Naive thymus-derived CD4-positive, alpha-beta T cell (primary cell): ENCODE measurements around the gene HMOX2. TPM values are rescaled to one million over a fixed set of nuclear protein-coding genes. Genes with fewer than 3 reads are reported as not detected.

ENCODE experiments used
- ATAC-seq: fragments of 150-1000 bp; cut with Tn5 transposase; 2 replicates; pipeline ENCODE4 v1.10.0; 2021; ENCODE audit warnings: mild to moderate bottlenecking, moderate library complexity
- CTCF ChIA-PET: fragments of 350-600 bp; sonication (Branson Sonifier 250); formaldehyde crosslinking; loops from one replicate; lab custom pipeline; 2021; ENCODE audit warnings: antibody characterized with exemption; lab: Charles Lee
- POLR2A ChIA-PET: fragments of 350-600 bp; sonication (Branson Sonifier 250); formaldehyde crosslinking; loops from one replicate; lab custom pipeline; 2021; ENCODE audit warnings: antibody characterized with exemption, inconsistent platforms; lab: Charles Lee
- DNase-seq, 9 donors: peaks; one replicate each; pipeline versions ENCODE4 v3.0.0 to v3.0.0-alpha.2; 2020 to 2022; ENCODE audit warnings: mixed read lengths in 1 of 9
- H3K27ac ChIP-seq: one replicate; pipeline ENCODE4 v1.7.0; 2013; ENCODE audit warnings: mild to moderate bottlenecking, low read depth, low read length, moderate library complexity
- H3K27me3 ChIP-seq, 2 donors: one replicate each; pipeline ENCODE4 v1.7.0; 2013; ENCODE audit warnings: low read length in 2 of 2, mild to moderate bottlenecking in 2 of 2, moderate library complexity in 2 of 2; ENCODE audit not compliant: control insufficient read depth in 2 of 2, insufficient read depth in 2 of 2
- H3K36me3 ChIP-seq, 3 experiments: 1 replicate in 2 of 3; 2 replicates in 1 of 3; pipeline ENCODE4 v1.7.0; 2013; ENCODE audit warnings: low read length in 3 of 3, mild to moderate bottlenecking in 3 of 3, moderate library complexity in 1 of 3; ENCODE audit not compliant: insufficient read depth in 3 of 3, control insufficient read depth in 2 of 3
- H3K4me1 ChIP-seq, 2 donors: one replicate each; pipeline ENCODE4 v1.7.0; 2013; ENCODE audit warnings: low read length in 2 of 2, mild to moderate bottlenecking in 2 of 2, moderate library complexity in 1 of 2; ENCODE audit not compliant: control insufficient read depth in 2 of 2, insufficient read depth in 2 of 2
- H3K4me3 ChIP-seq: 2 replicates; pipeline ENCODE4 v1.7.0; 2013; ENCODE audit warnings: mild to moderate bottlenecking, low read length
- H3K9me3 ChIP-seq, 3 experiments: 1 replicate in 2 of 3; 2 replicates in 1 of 3; pipeline ENCODE4 v1.7.0; 2013; ENCODE audit warnings: low read length in 3 of 3; ENCODE audit not compliant: control insufficient read depth in 2 of 3
- H3K27ac Mint-ChIP-seq, 9 donors: one replicate each; pipeline ENCODE4 v1.8.0; 2020 to 2022; ENCODE audit warnings: mixed read lengths in 9 of 9, mild to moderate bottlenecking in 8 of 9, moderate library complexity in 5 of 9, inconsistent platforms in 2 of 9
- H3K27me3 Mint-ChIP-seq, 5 donors: one replicate each; pipeline ENCODE4 v1.8.0; 2021 to 2022; ENCODE audit warnings: mixed read lengths in 5 of 5, mild to moderate bottlenecking in 1 of 5
- H3K36me3 Mint-ChIP-seq, 5 donors: one replicate each; pipeline ENCODE4 v1.8.0; 2020 to 2022; ENCODE audit warnings: mixed read lengths in 5 of 5, mild to moderate bottlenecking in 3 of 5, inconsistent platforms in 1 of 5
- H3K4me1 Mint-ChIP-seq, 7 donors: one replicate each; pipeline ENCODE4 v1.8.0; 2020 to 2022; ENCODE audit warnings: mixed read lengths in 7 of 7, mild to moderate bottlenecking in 3 of 7, inconsistent platforms in 1 of 7
- H3K4me3 Mint-ChIP-seq, 10 donors: one replicate each; pipeline ENCODE4 v1.8.0; 2020 to 2022; ENCODE audit warnings: mild to moderate bottlenecking in 10 of 10, mixed read lengths in 10 of 10, moderate library complexity in 6 of 10, inconsistent platforms in 2 of 10
- H3K9me3 Mint-ChIP-seq, 11 donors: one replicate each; pipeline ENCODE4 v1.8.0; 2020 to 2022; ENCODE audit warnings: mixed read lengths in 11 of 11, mild to moderate bottlenecking in 4 of 11, inconsistent platforms in 1 of 11, moderate library complexity in 1 of 11
- intact Hi-C, 2 donors: fragments of 100-400 bp; cut with micrococcal nuclease; formaldehyde crosslinking; loops; one replicate each; pipeline ENCODE4 v1.15.1; 2023
- polyA plus RNA-seq, 2 donors: library from polyadenylated mRNA; unstranded; fragments of 300-500 nt; fragmentation: Illumina TruSeq; gene quantifications; one replicate each; pipeline ENCODE4 v1.2.3, GENCODE V29; 2021
- total RNA-seq, 6 experiments: library from RNA in 5 of 6; stranded (reverse) in 5 of 6; gene quantifications; 1 replicate in 5 of 6; 2 replicates in 1 of 6; pipeline ENCODE4 v1.2.3 and lab custom pipeline; 2021 to 2026

HMOX2 gene
- total and polyA plus RNA-seq, 7 experiments from 2014 or later: 44.6 to 163 (median 77.2) TPM

- Histone ChIP-seq H3K4me1 (peaks cover 38% of the 10 kb centered on the region in 2 donors), H3K27me3 (no peaks in the 10 kb centered on the region), H3K9me3 (no peaks in the 10 kb centered on the region), H3K36me3 (peaks cover 19 to 75% (median 25%) of the 10 kb centered on the region in 3 experiments), H3K27ac (no peak overlapping the region), H3K4me3 (no peak overlapping the region)
- Mint-ChIP-seq H3K9me3 (no peaks in the 10 kb centered on the region), H3K27me3 (no peaks in the 10 kb centered on the region), H3K27ac (peak overlapping the region; percentile 3 to 90 (median 72)), H3K36me3 (peaks cover 9 to 40% (median 18%) of the 10 kb centered on the region in 5 donors), H3K4me3 (no peak overlapping the region), H3K4me1 (peaks cover 37 to 73% (median 53%) of the 10 kb centered on the region in 7 donors)
- ATAC-seq: peak; percentile 15
- ChIA-PET CTCF (no interaction called here), POLR2A (interaction anchor here (0.6 to 1.8 kb wide), 3 partner anchors 19 to 32 kb away, joined by 3 to 4 read pairs (median 3); no protein-coding TSS in a partner anchor)
- intact Hi-C loops: loop anchor here in 1 of 2 donors (10.0 kb wide), 1 partner anchor 444 kb away; the partner anchor contains the start of gene SEC14L5
- DNase-seq: no peak
Measured at GRCh38 chr16:4510747-4511426, 34.7 kb downstream of the HMOX2 start.

GRCh38 chr16:4511441-4512082 is 35.4 kb downstream of the HMOX2 start:
- ChIA-PET CTCF (interaction anchor here (1.6 kb wide), 1 partner anchor 35 kb away, joined by 4 read pairs; the partner anchor contains the start of gene HMOX2), POLR2A (no interaction called here)
- Mint-ChIP-seq H3K9me3 (no peaks in the 10 kb centered on the region), H3K4me1 (peaks cover 34 to 72% (median 52%) of the 10 kb centered on the region in 7 donors), H3K27me3 (no peaks in the 10 kb centered on the region), H3K36me3 (peaks cover 9 to 40% (median 18%) of the 10 kb centered on the region in 5 donors), H3K4me3 (no peak overlapping the region), H3K27ac (peak overlapping the region; percentile 43 to 90 (median 72))
- Histone ChIP-seq H3K27ac (no peak overlapping the region), H3K36me3 (peaks cover 19 to 74% (median 25%) of the 10 kb centered on the region in 3 experiments), H3K27me3 (no peaks in the 10 kb centered on the region), H3K4me1 (peaks cover 34 to 35% of the 10 kb centered on the region in 2 donors), H3K4me3 (no peak overlapping the region), H3K9me3 (no peaks in the 10 kb centered on the region)
- intact Hi-C loops: loop anchor here in 1 of 2 donors (10.0 kb wide), 1 partner anchor 443 kb away; the partner anchor contains the start of gene SEC14L5
- no peak for DNase-seq
- peak; percentile 29 for ATAC-seq

GRCh38 chr16:4512473-4512872 is 36.3 kb downstream of the HMOX2 start:
- peaks cover 9 to 38% (median 17%) of the 10 kb centered on the region in 5 donors for H3K36me3 Mint-ChIP-seq
- CTCF ChIA-PET: interaction anchor here (1.6 kb wide), 1 partner anchor 36 kb away, joined by 4 read pairs; the partner anchor contains the start of gene HMOX2

GRCh38 chr16:4513086-4513860 is 37.1 kb downstream of the HMOX2 start:
- Mint-ChIP-seq H3K4me1 (peaks cover 35 to 62% (median 49%) of the 10 kb centered on the region in 7 donors), H3K27me3 (no peaks in the 10 kb centered on the region), H3K36me3 (peaks cover 4 to 30% (median 13%) of the 10 kb centered on the region in 5 donors), H3K27ac (peak overlapping the region in 8 of 9 donors; percentile 67 to 94 (median 76)), H3K9me3 (no peaks in the 10 kb centered on the region), H3K4me3 (no peak overlapping the region)
- CTCF ChIA-PET: interaction anchor here (3.1 kb wide), 1 partner anchor 7 kb away, joined by 15 read pairs; no protein-coding TSS in a partner anchor
- DNase-seq (no peak), ATAC-seq (no peak)
- Histone ChIP-seq H3K9me3 (no peaks in the 10 kb centered on the region), H3K27ac (peak overlapping the region; percentile 63), H3K27me3 (no peaks in the 10 kb centered on the region), H3K4me1 (peaks cover 24 to 30% of the 10 kb centered on the region in 2 donors), H3K4me3 (no peak overlapping the region), H3K36me3 (peaks cover 16 to 57% (median 16%) of the 10 kb centered on the region in 3 experiments)
- intact Hi-C loops: loop anchor here in 1 of 2 donors (10.0 kb wide), 1 partner anchor 442 kb away; the partner anchor contains the start of gene SEC14L5
- POLR2A ChIA-PET: interaction anchor here (1.1 kb wide), 1 partner anchor 36 kb away, joined by 3 read pairs; no protein-coding TSS in a partner anchor

More at GRCh38 chr16:4512473-4512872, 36.3 kb downstream of the HMOX2 start:
- Histone ChIP-seq H3K27ac (no peak overlapping the region), H3K27me3 (no peaks in the 10 kb centered on the region), H3K9me3 (no peaks in the 10 kb centered on the region), H3K4me1 (peaks cover 26 to 30% of the 10 kb centered on the region in 2 donors), H3K36me3 (peaks cover 19 to 65% (median 23%) of the 10 kb centered on the region in 3 experiments), H3K4me3 (no peak overlapping the region)
- H3K4me3 Mint-ChIP-seq: no peak overlapping the region
- ATAC-seq (no peak), DNase-seq (no peak)
- peaks cover 34 to 68% (median 53%) of the 10 kb centered on the region in 7 donors for H3K4me1 Mint-ChIP-seq
- no peaks in the 10 kb centered on the region for H3K9me3 Mint-ChIP-seq
- POLR2A ChIA-PET: no interaction called here
- intact Hi-C loops: loop anchor here in 1 of 2 donors (10.0 kb wide), 1 partner anchor 442 kb away; the partner anchor contains the start of gene SEC14L5
- H3K27ac Mint-ChIP-seq: peak overlapping the region in 8 of 9 donors; percentile 51 to 79 (median 70)
- H3K27me3 Mint-ChIP-seq: no peaks in the 10 kb centered on the region

GRCh38 chr16:4513881-4514280 is 37.7 kb downstream of the HMOX2 start:
- Histone ChIP-seq H3K4me1 (peaks cover 24 to 30% of the 10 kb centered on the region in 2 donors), H3K4me3 (no peak overlapping the region), H3K27me3 (no peaks in the 10 kb centered on the region), H3K9me3 (no peaks in the 10 kb centered on the region), H3K36me3 (peaks cover 11 to 51% (median 12%) of the 10 kb centered on the region in 3 experiments), H3K27ac (peak overlapping the region; percentile 63)
- Mint-ChIP-seq H3K27ac (peak overlapping the region in 7 of 9 donors; percentile 77 to 95 (median 89)), H3K36me3 (peaks cover 4 to 27% (median 13%) of the 10 kb centered on the region in 5 donors), H3K4me3 (peak overlapping the region in 2 of 10 donors; percentile 43 to 71), H3K27me3 (no peaks in the 10 kb centered on the region), H3K9me3 (no peaks in the 10 kb centered on the region), H3K4me1 (peaks cover 40 to 67% (median 49%) of the 10 kb centered on the region in 7 donors)
- intact Hi-C loops: loop anchor here in 1 of 2 donors (10.0 kb wide), 1 partner anchor 441 kb away; the partner anchor contains the start of gene SEC14L5
- POLR2A ChIA-PET: interaction anchor here (1.0 to 2.1 kb wide), 4 partner anchors 9 to 37 kb away, joined by 3 to 9 read pairs (median 4); no protein-coding TSS in a partner anchor
- DNase-seq (no peak), ATAC-seq (no peak)
- CTCF ChIA-PET: interaction anchor here (0.9 to 3.1 kb wide), 3 partner anchors 8 to 21 kb away, joined by 3 to 15 read pairs (median 3); no protein-coding TSS in a partner anchor
